Body of pancreas (tissue), 4 donors: ENCODE measurements around the gene KIF1A. TPM values are rescaled to one million over a fixed set of nuclear protein-coding genes. Genes with fewer than 3 reads are reported as not detected.

Experiments
- ATAC-seq: fragments of 150-250 bp; one replicate; pipeline ENCODE4 v1.9.1; 2016
- DNase-seq, 4 donors: peaks; one replicate each; pipeline ENCODE4 v3.0.0-alpha.2; 2019
- H3K27ac ChIP-seq, 4 donors: fragments of 200-600 bp; sonication (generic); 1 replicate in 3 of 4; 2 replicates in 1 of 4; pipeline versions ENCODE4 v1.5.1 to v1.6.1; 2016 to 2019; ENCODE audit warnings: mild to moderate bottlenecking in 1 of 4, mixed read lengths in 1 of 4, moderate library complexity in 1 of 4
- H3K27me3 ChIP-seq, 2 donors: fragments of 200-600 bp; sonication (generic); one replicate each; pipeline ENCODE4 v1.6.0; 2016; ENCODE audit warnings: mild to moderate bottlenecking in 1 of 2
- H3K36me3 ChIP-seq, 2 donors: fragments of 200-600 bp; sonication (generic); replicated peaks in 1 of 2; 2 replicates each; pipeline ENCODE4 v1.5.1; 2016; ENCODE audit warnings: low read depth in 2 of 2; ENCODE audit not compliant: insufficient read depth in 1 of 2
- H3K4me1 ChIP-seq: fragments of 200-600 bp; sonication (generic); one replicate; pipeline ENCODE4 v1.6.0; 2016
- H3K4me3 ChIP-seq, 2 donors: fragments of 200-600 bp; sonication (generic); 1 replicate in 1 of 2; 2 replicates in 1 of 2; pipeline ENCODE4 v1.5.1; 2016 to 2019
- H3K9me3 ChIP-seq, 3 donors: fragments of 200-600 bp; sonication (generic); 1 replicate in 2 of 3; 2 replicates in 1 of 3; pipeline ENCODE4 v1.5.1; 2016
- CTCF ChIP-seq, 7 experiments: fragments of 450-650 bp in 4 of 7; fragments of 200-600 bp in 3 of 7; sonication (generic) in 3 of 7; IDR thresholded peaks; one replicate each; pipeline ENCODE4 v1.5.1; 2016 to 2019; ENCODE audit warnings: antibody characterized with exemption in 7 of 7
- POLR2A ChIP-seq, 3 donors: fragments of 450-650 bp; IDR thresholded peaks; one replicate each; pipeline ENCODE4 v1.6.1; 2016; ENCODE audit warnings: antibody characterized with exemption in 3 of 3, mild to moderate bottlenecking in 2 of 3
- WGBS, 2 donors: methylation state at CpG; one replicate each; pipeline ENCODE4 v1.1.5; 2017; 5-methylcytosine and 5-hydroxymethylcytosine counted together
- intact Hi-C: fragments of 100-400 bp; cut with DNase I; formaldehyde crosslinking; loops from one replicate; pipeline ENCODE4 v1.15.1; 2023
- total RNA-seq, 2 donors: library from RNA; depleted of rRNA; stranded (reverse); fragments of >200 nt; gene quantifications; one replicate each; pipeline ENCODE4 v1.1.0, GENCODE V29; 2016

Gene KIF1A
- total RNA-seq, 2 donors from 2014 or later, result 51.9 to 79.1 TPM

- Histone ChIP-seq H3K4me1 (peaks cover 4% of the 10 kb centered on the region), H3K4me3 (no peak overlapping the region), H3K27ac (no peak overlapping the region), H3K9me3 (no peaks in the 10 kb centered on the region), H3K27me3 (no peaks in the 10 kb centered on the region), H3K36me3 (no peaks in the 10 kb centered on the region)
- intact Hi-C loops, result no loop called here
- no peak for ATAC-seq
- TF ChIP-seq POLR2A (IDR thresholded peaks at IDR 0.05), result no peak
- TF ChIP-seq CTCF (IDR thresholded peaks at IDR 0.05), result no peak
- 91 to 100% methylated on average over 3 to 16 of the region's 19 CpGs for WGBS, 2 donors
- DNase-seq, result no peak
Observed at GRCh38 chr2:240791221-240791800, 28.7 kb downstream of the KIF1A start.

- H3K36me3 ChIP-seq, result no peaks in the 10 kb centered on the region
- H3K9me3 ChIP-seq, result no peaks in the 10 kb centered on the region
- H3K27me3 ChIP-seq, result no peaks in the 10 kb centered on the region
- no peak overlapping the region for H3K4me3 ChIP-seq
- WGBS, 2 donors, result 88 to 98% methylated on average over 6 to 19 of the region's 21 CpGs
- no peak overlapping the region for H3K27ac ChIP-seq
- peaks cover 4% of the 10 kb centered on the region for H3K4me1 ChIP-seq
- TF ChIP-seq CTCF (IDR thresholded peaks at IDR 0.05), result no peak
- no peak for TF ChIP-seq POLR2A (IDR thresholded peaks at IDR 0.05)
- intact Hi-C loops, result no loop called here
- DNase-seq, result no peak
- ATAC-seq, result no peak
Observed at GRCh38 chr2:240790370-240791220, 29.4 kb downstream of the KIF1A start.

GRCh38 chr2:240789501-240790369 lies 30.3 kb downstream of the KIF1A start:
- ATAC-seq (no peak), DNase-seq (no peak)
- H3K4me3 ChIP-seq, result no peak overlapping the region
- intact Hi-C loops, result no loop called here
- H3K27me3 ChIP-seq, result no peaks in the 10 kb centered on the region
- no peaks in the 10 kb centered on the region for H3K36me3 ChIP-seq
- H3K4me1 ChIP-seq, result peaks cover 4% of the 10 kb centered on the region
- H3K9me3 ChIP-seq, result no peaks in the 10 kb centered on the region
- WGBS, 2 donors, result 87 to 88% methylated on average over 12 to 23 of the region's 23 CpGs
- TF ChIP-seq POLR2A (IDR thresholded peaks at IDR 0.05) (no peak), CTCF (IDR thresholded peaks at IDR 0.05) (no peak)
- no peak overlapping the region for H3K27ac ChIP-seq

- no peak overlapping the region for H3K4me3 ChIP-seq
- 76 to 100% methylated on average over 1 to 12 of the region's 13 CpGs for WGBS, 2 donors
- H3K4me1 ChIP-seq, result no peaks in the 10 kb centered on the region
- no peaks in the 10 kb centered on the region for H3K9me3 ChIP-seq
- ATAC-seq (no peak), DNase-seq (no peak)
- H3K27me3 ChIP-seq, result no peaks in the 10 kb centered on the region
- intact Hi-C loops, result no loop called here
- no peaks in the 10 kb centered on the region for H3K36me3 ChIP-seq
- H3K27ac ChIP-seq, result no peak overlapping the region
- no peak for TF ChIP-seq POLR2A (IDR thresholded peaks at IDR 0.05)
- TF ChIP-seq CTCF (IDR thresholded peaks at IDR 0.05), result no peak
Observed at GRCh38 chr2:240789051-240789453, 31.0 kb downstream of the KIF1A start.
